Measurements from ENCODE around the gene TNRC6C. TPM values are rescaled to one million over a fixed set of nuclear protein-coding genes. Genes with fewer than 3 reads are reported as not detected.

The TNRC6C gene
- total RNA-seq, 6 experiments from 2014 or later = 6.3 to 9.0 (median 7.5) TPM

GRCh38 chr17:78037280-78037679 is 78.8 kb downstream of the TNRC6C start:
- no peak overlapping the region for H3K4me3 Mint-ChIP-seq
- H3K9me3 Mint-ChIP-seq = no peaks in the 10 kb centered on the region
- H3K27ac Mint-ChIP-seq = no peak overlapping the region
- peaks cover 19% of the 10 kb centered on the region; the same call in 1 of the 2 replicates for H3K36me3 Mint-ChIP-seq (ENCODE audit: low read depth)
- DNase-seq = no peak
- TF ChIP-seq CTCF (IDR thresholded peaks at IDR 0.05) = no peak
- peaks cover 56% of the 10 kb centered on the region for H3K4me1 Mint-ChIP-seq (ENCODE audit: low read depth)
- H3K27me3 Mint-ChIP-seq (ENCODE audit: insufficient read depth) = no peaks in the 10 kb centered on the region; the same call in 1 of the 2 replicates

- no peaks in the 10 kb centered on the region; the same call in 1 of the 2 replicates for H3K9me3 Mint-ChIP-seq
- TF ChIP-seq CTCF (IDR thresholded peaks at IDR 0.05) = no peak
- no peaks in the 10 kb centered on the region; the same call in 1 of the 2 replicates for H3K27me3 Mint-ChIP-seq (ENCODE audit: insufficient read depth)
- H3K36me3 Mint-ChIP-seq (ENCODE audit: low read depth) = peaks cover 27% of the 10 kb centered on the region
- peaks cover 51% of the 10 kb centered on the region for H3K4me1 Mint-ChIP-seq (ENCODE audit: low read depth)
- DNase-seq = no peak
- H3K27ac Mint-ChIP-seq = no peak overlapping the region
- no peak overlapping the region for H3K4me3 Mint-ChIP-seq
Observed at GRCh38 chr17:78038748-78039288, 80.3 kb downstream of the TNRC6C start.

- H3K36me3 Mint-ChIP-seq (ENCODE audit: low read depth) = peaks cover 32% of the 10 kb centered on the region
- DNase-seq = no peak
- peaks cover 45% of the 10 kb centered on the region for H3K4me1 Mint-ChIP-seq (ENCODE audit: low read depth)
- no peaks in the 10 kb centered on the region; the same call in 1 of the 2 replicates for H3K27me3 Mint-ChIP-seq (ENCODE audit: insufficient read depth)
- no peak for TF ChIP-seq CTCF (IDR thresholded peaks at IDR 0.05)
- peak overlapping the region; percentile 14; the same call in 1 of the 2 replicates for H3K4me3 Mint-ChIP-seq
- H3K9me3 Mint-ChIP-seq = no peaks in the 10 kb centered on the region; the same call in none of the 2 replicates
- H3K27ac Mint-ChIP-seq = peak overlapping the region; percentile 24; the same call in 1 of the 2 replicates
Observed at GRCh38 chr17:78039581-78039980, 81.1 kb downstream of the TNRC6C start.

GRCh38 chr17:78040440-78041385 is 82.2 kb downstream of the TNRC6C start:
- no peaks in the 10 kb centered on the region; the same call in none of the 2 replicates for H3K9me3 Mint-ChIP-seq
- DNase-seq = peak; percentile 52
- peak overlapping the region; percentile 86 for H3K4me3 Mint-ChIP-seq
- peaks cover 43% of the 10 kb centered on the region for H3K4me1 Mint-ChIP-seq (ENCODE audit: low read depth)
- TF ChIP-seq CTCF (IDR thresholded peaks at IDR 0.05) = peak; percentile 17; the same call in 1 of the 2 replicates
- no peaks in the 10 kb centered on the region; the same call in 1 of the 2 replicates for H3K27me3 Mint-ChIP-seq (ENCODE audit: insufficient read depth)
- H3K27ac Mint-ChIP-seq = peak overlapping the region; percentile 99
- peaks cover 37% of the 10 kb centered on the region for H3K36me3 Mint-ChIP-seq (ENCODE audit: low read depth)

GRCh38 chr17:78041386-78042179 is 83.1 kb downstream of the TNRC6C start:
- H3K4me1 Mint-ChIP-seq (ENCODE audit: low read depth) = peaks cover 42% of the 10 kb centered on the region
- DNase-seq = no peak
- H3K27ac Mint-ChIP-seq = peak overlapping the region; percentile 99
- no peaks in the 10 kb centered on the region; the same call in 1 of the 2 replicates for H3K27me3 Mint-ChIP-seq (ENCODE audit: insufficient read depth)
- peaks cover 35% of the 10 kb centered on the region for H3K36me3 Mint-ChIP-seq (ENCODE audit: low read depth)
- peak overlapping the region; percentile 86 for H3K4me3 Mint-ChIP-seq
- TF ChIP-seq CTCF (IDR thresholded peaks at IDR 0.05) = no peak
- no peaks in the 10 kb centered on the region; the same call in none of the 2 replicates for H3K9me3 Mint-ChIP-seq
